Endodermal cell (in vitro differentiated cells): Measurements from ENCODE around the gene RGS3. TPM values are rescaled to one million over a fixed set of nuclear protein-coding genes. Genes with fewer than 3 reads are reported as not detected.

Experiments used
- DNase-seq: peaks from one replicate; pipeline ENCODE4 v3.0.0-alpha.2; 2017
- H3K27ac ChIP-seq: 2 replicates; pipeline ENCODE4 v1.5.1; 2013; ENCODE audit warnings: mild to moderate bottlenecking, low read depth, low read length, moderate library complexity
- H3K27me3 ChIP-seq: 2 replicates; pipeline ENCODE4 v1.6.1; 2013; ENCODE audit warnings: mild to moderate bottlenecking, low read length, moderate library complexity; ENCODE audit not compliant: insufficient read depth, control insufficient read depth, poor library complexity, severe bottlenecking
- H3K36me3 ChIP-seq: 2 replicates; pipeline ENCODE4 v1.7.0; 2013; ENCODE audit warnings: mild to moderate bottlenecking, low read length, moderate library complexity; ENCODE audit not compliant: control insufficient read depth, insufficient read depth
- H3K4me1 ChIP-seq: one replicate; pipeline ENCODE4 v1.7.0; 2013; ENCODE audit warnings: low read length; ENCODE audit not compliant: control insufficient read depth, insufficient read depth
- H3K4me3 ChIP-seq: 2 replicates; pipeline ENCODE4 v1.5.1; 2013; ENCODE audit warnings: mild to moderate bottlenecking, low read length, moderate library complexity
- H3K9ac ChIP-seq: 2 replicates; pipeline ENCODE4 v1.6.1; 2013; ENCODE audit warnings: mild to moderate bottlenecking, low read length, moderate library complexity; ENCODE audit not compliant: poor library complexity, severe bottlenecking; ENCODE audit errors: extremely low read depth
- H3K9me3 ChIP-seq: 2 replicates; pipeline ENCODE4 v1.6.1; 2013; ENCODE audit warnings: mild to moderate bottlenecking, low read length, moderate library complexity; ENCODE audit not compliant: control insufficient read depth
- H3K27ac Mint-ChIP-seq: 2 replicates; pipeline ENCODE4 v1.8.0; 2020; ENCODE audit warnings: mixed read lengths
- H3K27me3 Mint-ChIP-seq: 2 replicates; pipeline ENCODE4 v1.8.0; 2021; ENCODE audit warnings: mild to moderate bottlenecking, mixed read lengths; ENCODE audit not compliant: insufficient read depth
- H3K36me3 Mint-ChIP-seq: 2 replicates; pipeline ENCODE4 v1.8.0; 2020; ENCODE audit warnings: low read depth, mixed read lengths
- H3K4me1 Mint-ChIP-seq: 2 replicates; pipeline ENCODE4 v1.8.0; 2020; ENCODE audit warnings: mixed read lengths
- H3K4me3 Mint-ChIP-seq: 2 replicates; pipeline ENCODE4 v1.8.0; 2020; ENCODE audit warnings: mild to moderate bottlenecking, moderate library complexity, mixed read lengths
- H3K9me3 Mint-ChIP-seq: 2 replicates; pipeline ENCODE4 v1.8.0; 2020; ENCODE audit warnings: mild to moderate bottlenecking, mixed read lengths
- WGBS, 2 experiments: methylation state at CpG; one replicate each; pipeline versions ENCODE4 v1.1.5 to v1.1.7; 2013; ENCODE audit warnings: missing lambda C conversion rate in 2 of 2, mixed read lengths in 1 of 2; ENCODE audit not compliant: insufficient coverage in 1 of 2, insufficient read length in 1 of 2; 5-methylcytosine and 5-hydroxymethylcytosine counted together
- total RNA-seq, 2 donors: library from RNA; stranded (reverse); fragmentation: NEBNext Ultra II Directional in 1 of 2; extraction: Animal tissue kit (Norgen Biotek cat#: 25700) in 1 of 2; gene quantifications; 2 replicates in 1 of 2; 3 replicates in 1 of 2; pipeline ENCODE4 v1.2.1, GENCODE V29; 2021
- TF ChIP-seq, protein P1 (sequence below): fragments of 200-600 bp; sonication (generic); conservative IDR thresholded peaks from 2 replicates; pipeline ENCODE4 v1.5.0; 2021; ENCODE audit warnings: antibody characterized with exemption, mild to moderate bottlenecking

Gene RGS3
- total RNA-seq, 2 donors from 2014 or later, result 20.7 to 40.3 TPM

DNA sequence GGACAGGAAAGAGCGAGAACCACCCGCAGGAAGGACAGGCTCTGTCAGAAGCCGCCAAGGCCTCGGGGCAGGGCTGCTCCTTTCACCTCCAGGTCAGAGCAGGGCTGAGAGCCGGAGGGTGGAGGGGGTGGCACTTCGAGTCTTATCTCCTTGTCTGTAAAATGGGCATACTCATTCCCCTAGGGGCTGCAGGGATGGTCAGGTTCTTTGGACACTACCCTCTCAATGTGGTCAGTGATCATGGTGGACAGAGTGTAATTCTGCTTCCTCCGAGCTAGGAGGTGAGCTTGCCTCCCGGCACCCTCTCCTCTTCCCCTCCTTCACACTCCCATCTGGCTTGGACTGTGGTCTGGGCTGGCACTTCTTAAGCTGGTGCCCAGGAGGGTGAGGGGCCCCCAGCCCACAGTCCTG, 39.6 kb downstream of the RGS3 start:
- H3K36me3 Mint-ChIP-seq, result no peaks in the 10 kb centered on the region
- WGBS, 2 experiments, result 96% methylated on average over 5 to 8 of the region's 8 CpGs
- peaks cover 30% of the 10 kb centered on the region for H3K4me1 Mint-ChIP-seq
- no peaks in the 10 kb centered on the region for H3K27me3 Mint-ChIP-seq
- no peak overlapping the region for H3K27ac Mint-ChIP-seq
- Histone ChIP-seq H3K27ac (no peak overlapping the region), H3K4me1 (no peaks in the 10 kb centered on the region), H3K9ac (no peak overlapping the region), H3K9me3 (no peaks in the 10 kb centered on the region), H3K4me3 (no peak overlapping the region), H3K27me3 (no peaks in the 10 kb centered on the region), H3K36me3 (no peaks in the 10 kb centered on the region)
- no peak for DNase-seq
- TF ChIP-seq, protein P1, sequence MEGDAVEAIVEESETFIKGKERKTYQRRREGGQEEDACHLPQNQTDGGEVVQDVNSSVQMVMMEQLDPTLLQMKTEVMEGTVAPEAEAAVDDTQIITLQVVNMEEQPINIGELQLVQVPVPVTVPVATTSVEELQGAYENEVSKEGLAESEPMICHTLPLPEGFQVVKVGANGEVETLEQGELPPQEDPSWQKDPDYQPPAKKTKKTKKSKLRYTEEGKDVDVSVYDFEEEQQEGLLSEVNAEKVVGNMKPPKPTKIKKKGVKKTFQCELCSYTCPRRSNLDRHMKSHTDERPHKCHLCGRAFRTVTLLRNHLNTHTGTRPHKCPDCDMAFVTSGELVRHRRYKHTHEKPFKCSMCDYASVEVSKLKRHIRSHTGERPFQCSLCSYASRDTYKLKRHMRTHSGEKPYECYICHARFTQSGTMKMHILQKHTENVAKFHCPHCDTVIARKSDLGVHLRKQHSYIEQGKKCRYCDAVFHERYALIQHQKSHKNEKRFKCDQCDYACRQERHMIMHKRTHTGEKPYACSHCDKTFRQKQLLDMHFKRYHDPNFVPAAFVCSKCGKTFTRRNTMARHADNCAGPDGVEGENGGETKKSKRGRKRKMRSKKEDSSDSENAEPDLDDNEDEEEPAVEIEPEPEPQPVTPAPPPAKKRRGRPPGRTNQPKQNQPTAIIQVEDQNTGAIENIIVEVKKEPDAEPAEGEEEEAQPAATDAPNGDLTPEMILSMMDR, result no peak
- no peak overlapping the region for H3K4me3 Mint-ChIP-seq
- H3K9me3 Mint-ChIP-seq, result no peaks in the 10 kb centered on the region

DNA sequence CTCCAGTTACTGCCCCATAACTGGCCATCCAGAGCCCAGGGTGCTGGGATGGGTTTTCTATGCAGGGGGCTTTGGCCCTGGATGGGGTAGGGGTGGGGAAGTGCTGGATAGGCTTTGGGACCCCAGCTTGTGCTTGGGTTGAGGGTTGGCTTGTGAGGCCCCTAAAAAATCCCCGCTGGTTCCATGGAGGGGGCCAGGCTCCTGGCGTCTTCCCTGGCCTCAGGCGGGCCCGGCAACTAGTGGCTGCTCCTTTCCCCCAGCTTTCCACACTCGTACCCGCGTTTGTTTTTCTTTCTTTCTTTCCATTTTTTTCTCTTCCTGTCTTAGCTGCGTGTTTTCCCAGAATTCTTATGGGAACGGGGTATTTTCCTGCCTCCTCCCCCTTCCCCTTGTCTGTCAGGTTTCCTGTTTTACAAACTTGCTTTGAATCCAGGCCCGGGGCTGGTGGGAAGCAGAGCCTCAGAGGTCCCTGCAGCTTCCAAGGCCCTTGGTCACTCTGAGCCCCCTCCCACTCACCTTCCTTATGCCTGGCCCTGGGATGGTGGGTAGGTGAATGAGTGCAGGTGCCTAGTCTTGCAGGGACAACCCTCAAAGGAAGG, 40.2 kb downstream of the RGS3 start:
- no peaks in the 10 kb centered on the region for H3K27me3 ChIP-seq
- TF ChIP-seq, protein P1, result no peak
- Mint-ChIP-seq H3K27me3 (no peaks in the 10 kb centered on the region), H3K27ac (peak overlapping the region; percentile 60), H3K9me3 (no peaks in the 10 kb centered on the region), H3K4me3 (no peak overlapping the region), H3K4me1 (peaks cover 30% of the 10 kb centered on the region), H3K36me3 (no peaks in the 10 kb centered on the region)
- H3K9ac ChIP-seq, result no peak overlapping the region
- H3K27ac ChIP-seq, result no peak overlapping the region
- DNase-seq, result no peak
- no peaks in the 10 kb centered on the region for H3K4me1 ChIP-seq
- 82 to 89% methylated on average over 5 to 10 of the region's 10 CpGs for WGBS, 2 experiments
- H3K36me3 ChIP-seq, result no peaks in the 10 kb centered on the region
- no peak overlapping the region for H3K4me3 ChIP-seq
- H3K9me3 ChIP-seq, result no peaks in the 10 kb centered on the region

DNA sequence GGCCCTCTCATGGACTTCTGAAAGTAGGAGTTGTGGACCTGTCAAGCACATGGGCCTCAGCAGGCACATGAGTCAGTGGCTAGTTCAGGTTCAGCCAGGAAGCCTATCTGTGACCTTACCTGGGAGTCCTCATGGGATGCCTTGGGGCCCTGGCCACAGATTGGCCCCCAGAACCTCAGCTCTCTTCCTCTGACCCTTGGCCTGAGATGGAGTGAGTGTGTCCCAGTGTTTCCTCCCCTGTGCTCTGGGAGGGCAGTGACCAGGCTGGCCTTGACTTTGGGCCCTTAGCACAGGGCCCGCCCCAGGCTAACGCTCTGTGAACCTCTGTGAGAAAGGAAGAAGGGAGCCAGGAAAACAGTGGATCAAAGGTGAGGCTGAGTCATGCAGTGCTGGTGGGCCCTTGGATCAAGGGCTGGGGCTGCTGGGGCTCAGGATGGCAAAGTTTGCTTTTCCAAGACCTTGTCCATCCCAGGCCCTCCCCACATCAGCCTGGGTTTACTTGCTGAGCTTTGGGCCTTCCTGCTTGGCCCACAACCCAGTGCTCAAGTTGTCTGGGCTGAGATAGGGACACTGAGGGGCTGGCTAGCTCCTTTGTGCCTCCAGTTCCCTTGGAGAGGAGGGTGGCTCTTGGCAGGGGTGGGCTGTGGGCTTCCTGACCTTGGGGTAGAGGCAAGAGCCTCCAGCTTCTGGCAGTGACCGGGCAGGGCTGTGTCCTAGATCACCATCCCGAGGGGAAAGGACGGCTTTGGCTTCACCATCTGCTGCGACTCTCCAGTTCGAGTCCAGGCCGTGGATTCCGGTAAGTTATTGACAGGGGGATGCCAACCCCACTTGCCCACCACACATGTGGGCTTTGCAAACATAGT, 41.4 kb downstream of the RGS3 start:
- no peak overlapping the region for H3K27ac Mint-ChIP-seq
- no peaks in the 10 kb centered on the region for H3K36me3 Mint-ChIP-seq
- DNase-seq, result no peak
- WGBS, 2 experiments, result 94 to 100% methylated on average over 1 to 9 of the region's 9 CpGs
- Histone ChIP-seq H3K4me3 (no peak overlapping the region), H3K9ac (no peak overlapping the region), H3K27ac (peak overlapping the region; percentile 59), H3K9me3 (no peaks in the 10 kb centered on the region), H3K4me1 (no peaks in the 10 kb centered on the region), H3K27me3 (no peaks in the 10 kb centered on the region), H3K36me3 (no peaks in the 10 kb centered on the region)
- no peaks in the 10 kb centered on the region for H3K27me3 Mint-ChIP-seq
- peaks cover 30% of the 10 kb centered on the region for H3K4me1 Mint-ChIP-seq
- H3K9me3 Mint-ChIP-seq, result no peaks in the 10 kb centered on the region
- TF ChIP-seq, protein P1, result no peak
- H3K4me3 Mint-ChIP-seq, result no peak overlapping the region
